Neutrophil (primary cell): ENCODE results near the gene SLC16A1.

Experiments used
- H3K27ac ChIP-seq: fragments of 200-600 bp; sonication (generic); 2 replicates; pipeline ENCODE4 v1.5.1; 2016; ENCODE audit warnings: mild to moderate bottlenecking, moderate library complexity
- H3K27me3 ChIP-seq: fragments of 200-600 bp; sonication (generic); 2 replicates; pipeline ENCODE4 v1.6.0; 2016; ENCODE audit warnings: mild to moderate bottlenecking
- H3K36me3 ChIP-seq: fragments of 200-600 bp; sonication (generic); 2 replicates; pipeline ENCODE4 v1.5.1; 2017
- H3K4me1 ChIP-seq, 2 experiments: fragments of 200-600 bp in 1 of 2; sonication (generic) in 1 of 2; 1 replicate in 1 of 2; 2 replicates in 1 of 2; pipeline versions ENCODE4 v1.5.1 to v1.6.1; 2013 to 2016; ENCODE audit warnings: low read depth in 1 of 2, low read length in 1 of 2, mild to moderate bottlenecking in 1 of 2, moderate library complexity in 1 of 2; ENCODE audit not compliant: control insufficient read depth in 1 of 2, insufficient read depth in 1 of 2
- H3K4me3 ChIP-seq, 2 experiments: fragments of 200-600 bp in 1 of 2; sonication (generic) in 1 of 2; 1 replicate in 1 of 2; 2 replicates in 1 of 2; pipeline ENCODE4 v1.5.1; 2013 to 2016; ENCODE audit warnings: low read depth in 1 of 2, low read length in 1 of 2, mild to moderate bottlenecking in 1 of 2, moderate library complexity in 1 of 2
- H3K9me3 ChIP-seq: fragments of 200-600 bp; sonication (generic); 2 replicates; pipeline ENCODE4 v1.5.1; 2016
- TF ChIP-seq, protein P1 (sequence below): fragments of 200-600 bp; sonication (generic); IDR thresholded peaks from 2 replicates; pipeline ENCODE4 v1.5.1; 2016; ENCODE audit warnings: antibody characterized with exemption

SLC16A1 gene, protein sequence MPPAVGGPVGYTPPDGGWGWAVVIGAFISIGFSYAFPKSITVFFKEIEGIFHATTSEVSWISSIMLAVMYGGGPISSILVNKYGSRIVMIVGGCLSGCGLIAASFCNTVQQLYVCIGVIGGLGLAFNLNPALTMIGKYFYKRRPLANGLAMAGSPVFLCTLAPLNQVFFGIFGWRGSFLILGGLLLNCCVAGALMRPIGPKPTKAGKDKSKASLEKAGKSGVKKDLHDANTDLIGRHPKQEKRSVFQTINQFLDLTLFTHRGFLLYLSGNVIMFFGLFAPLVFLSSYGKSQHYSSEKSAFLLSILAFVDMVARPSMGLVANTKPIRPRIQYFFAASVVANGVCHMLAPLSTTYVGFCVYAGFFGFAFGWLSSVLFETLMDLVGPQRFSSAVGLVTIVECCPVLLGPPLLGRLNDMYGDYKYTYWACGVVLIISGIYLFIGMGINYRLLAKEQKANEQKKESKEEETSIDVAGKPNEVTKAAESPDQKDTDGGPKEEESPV

DNA sequence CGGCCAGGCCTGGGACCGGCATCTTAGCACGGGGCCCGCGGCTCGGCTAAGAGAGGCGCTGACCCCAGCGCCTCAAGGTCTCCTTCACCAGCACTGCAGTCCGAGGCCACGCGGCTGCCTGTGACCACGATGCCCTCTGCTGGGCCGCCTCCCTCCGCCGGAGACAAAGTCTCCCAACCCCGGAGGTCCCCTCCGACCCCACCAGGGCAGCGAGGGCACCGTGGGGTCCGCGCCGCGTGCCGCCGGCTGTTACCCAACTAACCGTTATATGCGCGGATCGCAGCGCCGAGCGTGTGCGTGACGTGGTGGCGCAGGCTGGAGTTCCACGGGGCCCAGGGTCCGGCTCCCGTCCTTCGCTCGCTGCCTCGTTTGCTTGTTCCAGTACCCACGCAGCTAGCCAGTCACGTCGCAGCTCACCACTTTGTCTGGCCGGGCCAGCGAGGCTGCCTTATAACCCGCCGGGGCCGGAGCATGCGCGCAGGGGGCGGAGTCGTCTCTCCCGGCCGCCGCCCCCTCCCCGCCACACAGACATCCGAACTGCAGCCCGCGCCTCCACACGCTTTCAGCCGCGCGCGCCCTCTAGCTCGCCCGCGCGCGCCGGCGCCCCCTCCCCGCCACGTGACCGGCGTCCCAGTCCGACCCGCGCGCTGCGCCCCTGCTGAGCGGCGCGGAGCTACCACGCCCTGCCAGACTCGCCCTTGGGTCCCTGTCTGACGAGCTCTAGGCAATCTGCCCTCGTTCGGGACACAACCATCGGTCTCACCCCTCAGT lies at the start of gene SLC16A1:
SLC16A1 (minus strand) TSS at position 424 of the 771 bp plus-strand sequence. CDS start 26,888 bp downstream, outside the sequence.
- peaks cover 16 to 19% of the 10 kb centered on the region in 2 experiments for H3K4me1 ChIP-seq
- peak within 1 kb of the TSS; percentile 59 to 73 for H3K4me3 ChIP-seq
- no peaks in the 10 kb centered on the region for H3K9me3 ChIP-seq
- peaks cover 52% of the 10 kb centered on the region for H3K27me3 ChIP-seq
- H3K27ac ChIP-seq = no peak within 1 kb of the TSS
- TF ChIP-seq, protein P1, sequence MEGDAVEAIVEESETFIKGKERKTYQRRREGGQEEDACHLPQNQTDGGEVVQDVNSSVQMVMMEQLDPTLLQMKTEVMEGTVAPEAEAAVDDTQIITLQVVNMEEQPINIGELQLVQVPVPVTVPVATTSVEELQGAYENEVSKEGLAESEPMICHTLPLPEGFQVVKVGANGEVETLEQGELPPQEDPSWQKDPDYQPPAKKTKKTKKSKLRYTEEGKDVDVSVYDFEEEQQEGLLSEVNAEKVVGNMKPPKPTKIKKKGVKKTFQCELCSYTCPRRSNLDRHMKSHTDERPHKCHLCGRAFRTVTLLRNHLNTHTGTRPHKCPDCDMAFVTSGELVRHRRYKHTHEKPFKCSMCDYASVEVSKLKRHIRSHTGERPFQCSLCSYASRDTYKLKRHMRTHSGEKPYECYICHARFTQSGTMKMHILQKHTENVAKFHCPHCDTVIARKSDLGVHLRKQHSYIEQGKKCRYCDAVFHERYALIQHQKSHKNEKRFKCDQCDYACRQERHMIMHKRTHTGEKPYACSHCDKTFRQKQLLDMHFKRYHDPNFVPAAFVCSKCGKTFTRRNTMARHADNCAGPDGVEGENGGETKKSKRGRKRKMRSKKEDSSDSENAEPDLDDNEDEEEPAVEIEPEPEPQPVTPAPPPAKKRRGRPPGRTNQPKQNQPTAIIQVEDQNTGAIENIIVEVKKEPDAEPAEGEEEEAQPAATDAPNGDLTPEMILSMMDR = no peak
- H3K36me3 ChIP-seq = no peaks in the 10 kb centered on the region

DNA sequence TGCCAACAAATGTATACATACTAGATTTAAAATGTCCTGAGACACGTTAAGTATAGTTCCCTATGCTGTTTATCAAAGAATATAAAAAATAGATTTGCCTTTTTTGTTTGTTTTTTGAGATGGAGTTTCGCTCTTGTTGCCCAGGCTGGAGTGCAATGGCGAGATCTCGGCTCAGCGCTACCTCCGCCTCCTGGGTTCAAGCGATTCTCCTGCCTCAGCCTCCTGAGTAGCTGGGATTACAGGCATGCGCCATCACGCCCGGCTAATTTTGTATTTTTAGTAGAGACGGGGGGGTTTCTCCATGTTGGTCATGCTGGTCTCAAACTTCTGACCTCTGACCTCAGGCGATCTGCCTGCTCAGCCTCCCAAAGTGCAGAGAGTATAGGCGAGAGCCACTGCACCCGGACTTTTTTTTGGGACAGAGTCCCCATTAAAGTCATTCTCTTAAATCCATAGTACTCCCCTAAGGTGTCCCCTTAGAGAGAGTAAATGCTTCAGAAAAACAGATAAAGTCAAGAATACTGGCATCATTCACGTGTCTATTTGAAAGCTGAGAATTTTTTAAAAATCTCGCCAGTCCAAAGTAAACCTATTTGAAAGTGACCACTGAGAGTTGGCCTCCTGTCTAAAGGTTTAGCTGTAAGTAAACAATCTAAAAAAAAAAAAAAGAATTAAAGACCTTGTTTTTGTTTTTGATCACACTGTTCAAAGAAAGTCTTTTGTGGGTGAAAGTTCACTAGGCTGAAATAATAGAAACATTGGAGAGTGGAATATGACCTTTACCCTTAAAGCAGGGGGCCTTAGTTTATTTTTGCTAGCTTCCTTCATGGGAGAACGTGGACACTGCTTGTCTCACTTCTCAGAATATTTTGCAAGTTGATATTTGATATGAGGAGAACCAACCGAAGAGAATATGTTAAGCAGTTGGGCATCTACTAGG lies 48.0 kb upstream of the SLC16A1 start:
- Histone ChIP-seq H3K4me3 (no peak overlapping the region), H3K36me3 (no peaks in the 10 kb centered on the region), H3K4me1 (no peaks in the 10 kb centered on the region), H3K9me3 (no peaks in the 10 kb centered on the region), H3K27ac (no peak overlapping the region), H3K27me3 (no peaks in the 10 kb centered on the region)
- TF ChIP-seq, protein P1 = no peak

DNA sequence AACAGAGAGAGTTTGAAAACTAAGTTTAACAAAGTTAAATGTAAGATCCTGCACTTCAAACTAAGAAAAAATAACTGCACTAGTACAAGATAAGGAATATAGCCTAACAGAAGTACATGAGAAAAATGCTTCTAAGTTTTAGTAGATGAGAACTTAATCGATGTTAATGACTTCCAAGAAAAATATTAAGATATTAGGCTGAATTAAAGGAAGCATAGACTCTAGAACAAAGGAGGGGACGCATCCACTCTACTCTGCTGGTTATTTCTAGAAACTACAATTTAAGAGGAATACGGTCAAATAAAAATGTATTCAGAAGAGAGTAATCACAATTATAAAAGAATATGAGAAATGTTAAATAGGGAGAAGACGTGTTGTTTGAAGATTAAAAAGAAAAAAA lies 46.3 kb upstream of the SLC16A1 start:
- TF ChIP-seq, protein P1 = no peak
- Histone ChIP-seq H3K27me3 (no peaks in the 10 kb centered on the region), H3K36me3 (no peaks in the 10 kb centered on the region), H3K9me3 (no peaks in the 10 kb centered on the region), H3K27ac (no peak overlapping the region), H3K4me3 (no peak overlapping the region), H3K4me1 (no peaks in the 10 kb centered on the region)

DNA sequence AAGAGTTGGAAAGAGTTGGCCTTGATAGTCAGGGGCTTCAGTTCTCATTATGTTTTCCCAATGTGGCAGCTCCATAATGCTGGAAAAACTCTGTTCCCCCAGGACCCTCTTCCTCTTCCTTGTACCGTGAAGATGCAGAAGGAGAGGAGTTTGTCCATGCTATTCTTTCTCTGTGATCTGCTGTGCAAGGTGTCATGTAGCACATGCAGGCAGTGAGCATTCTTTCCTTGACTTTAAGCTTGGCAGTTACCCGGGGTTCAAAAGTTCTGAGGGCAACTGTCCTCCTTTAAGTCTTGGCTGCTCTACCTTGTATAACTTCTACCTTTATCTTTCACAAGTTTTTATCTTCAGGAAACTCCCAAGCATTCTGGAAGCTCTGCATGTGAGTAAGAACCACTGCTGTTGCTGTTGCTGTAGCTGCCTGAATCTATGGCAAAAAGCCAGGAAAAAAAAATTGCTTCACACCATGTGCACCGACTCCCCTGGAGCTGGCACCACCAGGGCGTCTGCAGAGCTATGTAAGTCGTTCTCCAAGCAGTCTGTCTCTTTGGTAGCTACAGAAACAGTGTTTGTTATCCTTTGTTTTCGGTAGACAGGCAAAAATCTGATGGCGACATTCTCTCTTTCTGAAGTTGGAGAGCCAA lies 42.7 kb upstream of the SLC16A1 start:
- Histone ChIP-seq H3K9me3 (no peaks in the 10 kb centered on the region), H3K27me3 (no peaks in the 10 kb centered on the region), H3K27ac (no peak overlapping the region), H3K4me1 (no peaks in the 10 kb centered on the region), H3K36me3 (no peaks in the 10 kb centered on the region), H3K4me3 (no peak overlapping the region)
- TF ChIP-seq, protein P1 = no peak

DNA sequence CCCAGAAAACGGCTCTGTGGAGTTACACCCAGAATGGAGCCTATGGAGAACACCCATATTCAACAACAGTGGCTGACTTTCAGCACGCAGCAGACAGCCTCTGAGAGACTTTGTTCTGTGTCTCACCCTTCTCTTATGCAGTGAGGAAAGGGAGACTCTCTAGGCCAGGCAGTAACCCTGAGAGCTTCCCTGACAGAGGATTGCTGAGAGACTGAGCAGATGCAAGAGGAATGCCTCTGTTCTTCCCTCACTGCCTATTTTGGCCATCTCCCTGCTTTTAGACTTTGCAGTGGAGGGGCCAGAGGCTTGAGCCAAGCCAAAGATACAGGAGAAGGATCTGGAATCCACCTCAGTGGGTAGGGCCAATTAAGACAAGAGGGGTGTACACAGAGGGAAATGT lies 41.8 kb upstream of the SLC16A1 start:
- no peaks in the 10 kb centered on the region for H3K27me3 ChIP-seq
- no peaks in the 10 kb centered on the region for H3K9me3 ChIP-seq
- H3K4me1 ChIP-seq = no peaks in the 10 kb centered on the region
- H3K36me3 ChIP-seq = no peaks in the 10 kb centered on the region
- H3K27ac ChIP-seq = no peak overlapping the region
- TF ChIP-seq, protein P1 = no peak
- no peak overlapping the region for H3K4me3 ChIP-seq
